ENCODE data around the gene CXCR3.

The CXCR3 gene

DNA sequence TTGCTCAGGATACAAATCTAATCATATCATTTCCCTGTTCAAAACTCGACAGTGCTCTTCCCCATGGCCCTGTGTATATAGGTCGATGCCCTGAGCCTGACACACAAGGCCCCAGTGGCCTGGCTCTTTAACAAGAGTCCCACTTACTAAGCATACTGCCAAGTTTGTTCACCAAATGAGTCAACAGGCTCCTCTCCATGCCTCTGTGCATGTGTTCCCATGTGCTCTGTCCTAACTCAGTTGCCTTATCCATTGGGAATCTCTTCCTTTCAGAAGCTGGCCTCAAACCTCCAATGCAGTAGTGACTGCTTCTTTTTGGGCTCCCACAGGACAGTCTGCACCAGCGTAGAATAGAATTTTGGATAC is 18.9 kb upstream of the CXCR3 start:
- DNase-seq (ENCODE audit: low read depth in 2 of 2, low spot score in 1 of 2), result no peak

DNA sequence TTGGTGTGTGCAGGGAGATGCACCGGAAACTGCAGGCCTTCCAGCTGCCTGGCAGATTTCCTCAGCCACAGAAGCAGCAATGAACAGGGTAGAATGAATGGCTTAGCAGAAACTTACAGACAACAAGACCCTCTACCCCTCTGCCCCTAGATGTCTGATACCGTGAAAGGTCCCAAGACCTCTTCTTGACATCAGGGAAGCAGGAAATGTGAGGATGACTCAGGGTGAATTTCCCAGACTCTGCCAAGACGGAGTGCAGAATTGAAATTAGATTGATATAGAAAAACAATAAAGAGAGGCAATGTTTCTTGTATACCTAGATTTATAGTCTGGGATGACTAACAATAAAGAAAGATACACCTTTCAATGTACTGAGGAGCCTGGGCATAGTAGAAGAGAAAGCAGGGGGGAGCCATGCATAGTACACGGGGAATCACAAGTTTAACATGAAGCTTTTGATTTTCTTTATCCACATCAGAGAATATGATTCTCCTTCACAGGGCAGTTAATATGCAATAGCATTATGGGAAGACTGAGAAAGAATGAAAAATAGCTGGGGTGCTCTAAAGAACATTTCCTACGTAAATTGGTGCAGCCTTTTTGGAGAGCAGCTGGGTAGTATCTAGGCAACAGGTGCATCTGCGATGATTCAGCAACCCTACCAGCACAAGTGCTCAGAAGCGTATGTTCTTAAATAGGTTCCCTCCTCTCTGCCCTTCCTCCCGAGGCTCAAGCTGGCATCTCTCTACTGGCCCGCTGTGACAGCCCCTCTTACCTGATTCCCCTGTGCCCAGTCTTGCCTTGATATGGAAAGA is 18.3 kb upstream of the CXCR3 start:
- no peak for DNase-seq (ENCODE audit: low read depth in 2 of 2, low spot score in 1 of 2)

DNA sequence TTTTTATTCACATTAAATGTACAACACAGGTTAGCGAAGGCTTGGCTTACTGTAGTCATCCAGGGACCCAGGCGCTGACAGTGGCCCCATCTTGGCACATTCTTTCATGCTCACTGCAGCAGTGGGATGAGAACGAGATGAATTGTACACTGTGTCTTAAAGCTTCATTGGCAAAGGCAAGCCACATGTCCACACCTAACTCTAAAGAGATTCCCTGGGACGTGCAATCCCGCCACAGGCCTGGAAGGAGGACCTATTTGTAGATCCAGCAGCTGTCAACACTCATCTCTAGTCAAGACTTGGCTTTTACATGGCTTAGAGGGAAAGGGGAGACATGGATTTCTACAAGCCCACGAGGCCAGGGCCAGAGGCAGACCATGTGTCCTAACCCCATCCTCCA is 16.1 kb upstream of the CXCR3 start:
- DNase-seq (ENCODE audit: low read depth in 2 of 2, low spot score in 1 of 2), result no peak

DNA sequence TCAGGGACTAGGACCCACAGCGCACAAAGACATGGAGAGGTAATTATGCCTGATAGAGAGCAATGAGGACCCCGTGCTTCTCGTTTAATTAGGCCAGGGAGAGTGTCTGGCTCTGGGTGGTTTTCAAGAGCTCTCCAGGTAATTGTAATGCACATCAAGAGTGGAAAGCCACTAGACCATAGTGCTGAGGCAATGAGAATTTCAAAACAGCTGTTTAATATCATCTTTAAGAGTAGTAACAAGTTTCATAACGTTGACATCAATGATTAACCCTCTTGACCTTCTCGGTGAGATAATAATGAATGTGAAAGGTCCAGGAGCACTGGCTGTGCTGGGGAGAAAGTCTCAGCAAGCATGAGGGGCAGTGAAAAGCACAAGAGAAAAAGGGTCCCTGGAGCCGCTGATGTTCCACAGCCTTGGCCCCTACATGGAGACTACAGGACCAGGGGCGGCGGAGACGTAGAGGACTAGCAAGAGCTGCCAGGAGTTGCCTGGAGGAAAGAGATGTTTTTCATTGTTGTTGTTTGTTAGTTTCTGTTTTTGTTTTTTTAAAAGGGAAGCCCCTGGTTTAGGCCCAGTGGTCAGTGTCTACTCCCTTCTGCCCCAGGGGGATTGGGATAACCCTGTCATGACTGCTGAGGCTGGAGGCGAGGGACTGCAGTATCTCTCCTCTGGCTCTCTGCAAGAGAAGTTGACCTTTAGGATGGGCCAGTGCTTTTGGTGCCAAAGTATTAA is 14.8 kb upstream of the CXCR3 start:
- no peak for DNase-seq (ENCODE audit: low read depth in 2 of 2, low spot score in 1 of 2)

DNA sequence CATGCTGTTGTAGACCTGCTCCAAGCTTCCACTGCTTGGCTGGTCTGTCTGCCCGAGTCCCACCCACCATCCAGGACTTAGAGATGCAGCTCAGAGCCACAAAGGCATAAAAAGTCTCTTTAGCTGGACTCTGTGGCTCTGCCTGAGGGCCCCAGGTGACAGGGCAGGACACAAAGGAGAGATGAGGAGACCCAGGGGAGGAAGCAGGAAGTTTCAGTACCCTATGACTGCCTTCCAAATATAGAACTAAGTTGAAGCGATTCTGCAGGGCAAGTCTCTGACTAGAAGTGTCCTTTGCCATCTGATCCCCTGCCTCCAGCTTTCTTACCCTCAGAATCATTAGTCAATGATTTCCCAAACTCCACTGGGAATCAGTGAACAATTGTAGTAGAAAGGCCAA is 11.2 kb upstream of the CXCR3 start:
- no peak for DNase-seq (ENCODE audit: low read depth in 2 of 2, low spot score in 1 of 2)

DNA sequence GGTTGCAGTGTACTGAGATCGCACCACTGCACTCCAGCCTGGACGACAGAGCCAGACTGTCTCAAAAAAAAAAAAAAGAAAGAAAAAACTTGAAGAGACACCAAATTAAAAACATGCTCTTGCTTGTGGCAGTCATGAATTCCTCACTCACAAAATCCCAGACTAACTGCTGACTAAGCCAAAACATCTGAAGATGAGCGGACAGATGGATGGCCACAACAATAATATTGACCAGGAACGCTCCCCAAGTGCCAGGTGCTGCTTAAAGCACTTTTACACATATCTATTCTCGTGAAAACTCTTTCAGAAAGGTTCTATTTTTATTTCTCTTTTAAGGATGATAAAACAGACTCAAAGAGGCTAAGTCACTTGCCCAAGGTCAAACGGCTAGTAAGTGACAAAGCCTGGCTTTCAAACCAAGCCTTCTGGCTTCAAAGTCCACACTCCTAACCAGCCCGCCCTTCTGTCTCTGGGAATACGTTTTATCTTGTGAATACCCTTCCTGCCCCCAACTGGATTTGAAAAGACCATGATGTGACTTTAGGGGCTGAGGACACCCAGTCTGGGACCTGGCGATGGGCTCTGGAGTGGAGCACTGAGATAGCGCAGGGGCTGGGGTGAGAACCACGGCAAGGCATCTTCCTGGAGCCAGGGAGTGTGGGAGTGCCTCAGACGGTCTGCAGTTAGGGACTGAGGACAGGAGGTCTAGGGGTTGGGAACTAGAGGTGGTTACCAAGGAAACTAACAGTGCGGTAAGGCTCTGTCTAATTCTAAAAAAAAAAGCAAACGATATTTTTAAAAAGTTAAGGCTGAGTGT is 9.5 kb upstream of the CXCR3 start:
- no peak for DNase-seq (ENCODE audit: low read depth in 2 of 2, low spot score in 1 of 2)

DNA sequence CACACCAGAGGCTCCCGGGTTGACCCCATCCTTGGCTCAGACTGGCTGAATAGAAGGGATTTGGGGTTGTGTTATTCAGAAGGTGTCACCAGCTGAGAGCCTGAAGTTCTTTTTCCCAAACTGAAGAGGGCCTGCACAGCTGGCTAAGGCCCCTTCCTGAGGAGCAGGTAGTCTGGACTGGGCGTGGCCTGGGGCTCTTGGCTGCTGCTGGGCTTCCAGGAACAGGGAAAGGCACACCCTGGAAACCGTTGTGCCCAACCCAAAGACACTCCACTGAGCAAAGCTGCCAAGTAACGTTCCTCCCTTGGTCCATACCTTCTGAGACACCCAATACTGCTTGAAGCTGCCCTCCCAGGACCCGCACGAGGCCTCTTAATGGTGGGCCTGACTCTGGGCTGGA is 8.3 kb upstream of the CXCR3 start:
- no peak for DNase-seq (ENCODE audit: low read depth in 2 of 2, low spot score in 1 of 2)

DNA sequence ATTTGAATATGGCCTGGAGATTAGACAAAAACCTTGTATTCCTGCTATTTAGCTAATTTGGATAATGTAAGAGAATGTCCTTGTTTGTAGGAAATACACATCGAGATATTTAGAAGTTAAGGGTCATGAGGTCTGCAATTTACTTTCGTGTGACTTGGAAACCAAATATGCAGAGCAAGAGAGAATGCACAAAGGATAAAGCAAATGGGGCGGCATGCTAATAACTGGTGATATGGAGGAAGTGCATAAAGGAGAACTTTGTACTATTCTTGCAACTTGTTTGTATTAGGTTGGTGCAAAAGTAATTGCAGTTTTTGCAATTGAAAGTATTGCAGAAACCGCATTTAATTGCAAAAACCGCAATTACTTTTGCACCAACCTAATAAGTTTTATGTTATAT is 7.2 kb upstream of the CXCR3 start:
- no peak for DNase-seq (ENCODE audit: low read depth in 2 of 2, low spot score in 1 of 2)

DNA sequence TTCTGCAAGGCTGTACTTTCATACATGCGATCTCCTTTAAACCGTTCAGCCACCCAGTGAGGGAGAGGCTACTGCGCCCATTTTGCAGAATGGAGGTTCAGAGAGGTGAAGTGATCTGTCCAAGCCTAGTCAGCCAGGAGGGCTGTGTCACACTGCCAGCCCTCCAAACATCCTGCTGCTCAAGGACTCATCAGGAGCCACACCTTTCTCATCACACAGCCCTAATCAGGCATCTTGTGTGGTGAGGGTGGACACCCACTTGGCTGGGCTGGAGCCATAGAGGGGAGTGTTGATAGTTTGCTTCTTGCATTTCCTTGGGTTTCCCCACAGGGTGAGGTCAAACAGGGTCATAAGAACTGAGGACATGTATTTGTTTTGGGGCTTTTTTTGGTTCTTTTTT is 5.4 kb upstream of the CXCR3 start:
- no peak for DNase-seq (ENCODE audit: low read depth in 2 of 2, low spot score in 1 of 2)

DNA sequence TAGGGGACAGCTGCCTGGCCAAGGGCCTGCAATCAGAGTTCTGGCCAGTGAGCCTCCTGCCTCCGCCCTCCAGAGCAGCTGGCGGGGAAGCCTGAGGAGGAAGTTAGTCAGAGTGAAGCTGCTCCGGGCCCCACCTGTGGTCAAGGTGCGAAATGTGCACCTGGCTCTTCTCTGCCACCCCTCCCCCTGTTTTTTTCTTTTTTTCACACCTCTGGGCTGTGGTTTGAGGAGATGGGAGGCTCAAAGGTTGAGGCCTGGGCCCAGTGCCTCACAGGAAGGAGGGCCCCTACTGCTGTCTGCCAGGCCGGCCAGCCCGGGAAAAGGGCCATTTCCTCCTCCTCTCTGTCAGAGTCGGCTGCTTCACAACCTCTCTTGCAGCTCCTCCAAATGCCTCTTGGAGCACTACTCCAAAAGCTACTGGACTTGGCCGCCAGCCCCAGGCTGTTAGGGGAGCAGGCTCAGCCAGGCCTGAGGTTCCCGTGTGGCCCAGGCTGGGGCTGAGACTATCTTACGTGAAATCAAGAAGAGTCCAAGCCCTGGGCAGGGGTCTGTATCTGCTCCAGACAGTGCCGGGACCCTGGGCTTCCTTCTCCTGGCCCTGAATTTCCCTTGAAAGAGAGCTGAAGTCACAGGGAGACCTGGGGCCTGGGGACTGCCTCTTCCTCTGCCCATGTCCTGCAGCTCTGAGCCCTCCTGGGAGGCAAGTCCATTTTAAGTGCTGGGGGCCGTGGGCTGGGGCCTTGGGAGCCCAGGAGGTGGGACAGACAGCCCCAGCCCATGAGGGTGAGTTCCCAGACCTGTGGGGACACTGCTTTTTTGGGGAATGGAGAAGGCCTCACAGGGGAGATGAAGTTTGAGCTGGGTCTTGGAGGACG is 4.5 kb upstream of the CXCR3 start:
- peak in 1 of 2 donors; percentile 26 for DNase-seq (ENCODE audit: low read depth in 2 of 2, low spot score in 1 of 2)

DNA sequence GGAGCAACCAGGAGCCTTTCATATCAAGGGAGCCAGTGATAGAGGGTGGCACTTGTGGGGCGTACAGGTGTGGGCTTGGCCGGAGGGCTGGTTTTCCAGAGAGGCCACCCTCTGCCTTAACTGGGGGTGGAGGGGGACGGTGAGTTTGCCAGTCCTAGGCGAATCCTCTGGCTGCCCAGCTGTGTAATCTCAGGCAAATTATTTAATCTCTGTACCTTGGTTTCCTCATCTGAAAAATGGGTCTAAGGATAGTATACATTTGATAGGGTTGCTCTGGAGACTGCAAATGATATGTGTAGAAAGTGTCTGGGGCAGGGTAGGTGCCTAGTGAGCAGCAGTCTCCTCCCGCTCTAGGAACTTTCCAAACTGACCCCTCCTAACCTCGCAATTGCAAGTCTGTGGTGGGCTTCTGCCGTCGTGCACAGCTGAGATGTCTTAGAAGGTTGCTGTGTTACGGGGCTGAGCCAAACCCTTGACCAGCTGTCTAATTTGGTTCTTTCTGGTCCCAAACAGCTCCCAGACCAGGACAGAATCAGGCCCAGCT is 3.8 kb upstream of the CXCR3 start:
- DNase-seq (ENCODE audit: low read depth in 2 of 2, low spot score in 1 of 2), result no peak

DNA sequence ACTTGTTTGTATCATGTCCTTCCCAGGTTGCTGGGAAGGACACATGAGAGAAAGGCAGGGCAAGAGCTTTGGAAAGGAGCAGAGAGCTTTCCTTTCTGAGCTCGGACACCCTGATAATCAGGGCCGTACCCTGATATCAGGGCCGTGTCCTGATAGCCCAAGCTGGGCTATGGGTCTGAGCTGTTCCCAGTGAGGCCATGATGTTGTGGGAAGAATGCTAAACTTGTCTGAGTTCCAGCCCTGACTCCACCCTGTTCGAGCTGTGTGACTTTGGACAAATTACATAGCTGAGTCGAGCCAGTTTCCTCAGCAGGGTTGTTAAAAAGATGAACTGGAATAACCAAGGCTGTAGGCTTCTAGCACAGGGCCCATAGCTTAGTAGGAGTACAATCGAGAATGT is 3.3 kb upstream of the CXCR3 start:
- no peak for DNase-seq (ENCODE audit: low read depth in 2 of 2, low spot score in 1 of 2)

DNA sequence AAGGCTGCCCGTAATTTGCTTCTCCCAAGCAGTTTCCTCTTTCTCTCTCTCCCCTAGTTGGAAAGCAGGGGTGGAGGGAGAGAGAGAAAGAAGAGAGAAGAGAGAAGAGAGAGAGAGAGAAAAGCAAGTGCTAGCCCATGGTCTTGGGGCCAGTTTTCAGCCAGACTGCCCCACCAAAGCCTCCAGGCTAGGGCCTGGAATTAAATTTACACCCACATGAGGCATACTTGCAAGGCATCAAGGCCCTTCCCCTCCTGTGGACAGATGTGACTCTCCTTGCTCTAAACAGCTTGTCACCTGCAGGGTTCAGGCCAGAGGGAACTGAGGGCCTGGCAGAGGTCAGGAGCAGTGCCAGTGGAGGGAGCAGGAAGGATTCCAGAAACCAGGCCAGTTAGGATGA is 1.7 kb upstream of the CXCR3 start:
- no peak for DNase-seq (ENCODE audit: low read depth in 2 of 2, low spot score in 1 of 2)

DNA sequence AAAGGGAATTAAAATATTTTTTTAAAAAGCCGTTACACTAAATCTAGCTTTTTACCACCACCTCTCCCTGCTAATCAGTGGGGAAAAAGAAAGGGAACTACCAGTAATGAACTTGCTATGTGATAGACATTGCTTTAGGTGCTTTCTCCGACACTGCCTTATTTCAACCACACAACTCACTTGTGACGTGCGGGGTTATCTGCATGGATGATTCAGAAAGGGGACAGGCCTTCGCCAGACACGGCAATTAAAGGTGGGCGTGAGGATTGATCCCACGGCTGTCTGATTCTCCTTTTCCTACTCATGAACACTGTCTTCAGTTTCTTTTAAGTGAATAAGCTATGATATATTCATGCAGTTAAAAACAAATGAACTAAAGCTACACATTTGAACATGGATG is 882 bp upstream of the CXCR3 start:
- DNase-seq (ENCODE audit: low read depth in 2 of 2, low spot score in 1 of 2), result peak in 1 of 2 donors; percentile 17

DNA sequence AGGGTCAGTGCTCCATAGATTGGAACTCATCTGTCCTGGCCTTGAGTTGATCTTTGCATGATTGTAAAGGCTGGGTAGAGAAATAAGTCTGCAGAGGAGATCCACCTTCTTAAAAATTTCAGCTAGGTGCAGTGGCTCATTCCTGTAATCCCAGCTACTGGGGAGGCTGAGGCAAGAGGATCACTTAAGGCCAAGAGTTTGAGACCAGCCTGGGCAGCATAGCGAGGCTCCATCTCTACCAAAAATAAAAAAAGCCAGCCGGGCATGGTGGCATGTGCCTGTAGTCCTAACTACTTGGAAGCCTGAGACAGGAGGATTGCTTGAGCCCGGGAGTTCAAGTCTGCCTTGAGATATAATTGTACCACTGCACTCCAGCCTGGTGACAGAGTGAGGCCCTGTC is 476 bp upstream of the CXCR3 start:
- DNase-seq (ENCODE audit: low read depth in 2 of 2, low spot score in 1 of 2), result no peak

DNA sequence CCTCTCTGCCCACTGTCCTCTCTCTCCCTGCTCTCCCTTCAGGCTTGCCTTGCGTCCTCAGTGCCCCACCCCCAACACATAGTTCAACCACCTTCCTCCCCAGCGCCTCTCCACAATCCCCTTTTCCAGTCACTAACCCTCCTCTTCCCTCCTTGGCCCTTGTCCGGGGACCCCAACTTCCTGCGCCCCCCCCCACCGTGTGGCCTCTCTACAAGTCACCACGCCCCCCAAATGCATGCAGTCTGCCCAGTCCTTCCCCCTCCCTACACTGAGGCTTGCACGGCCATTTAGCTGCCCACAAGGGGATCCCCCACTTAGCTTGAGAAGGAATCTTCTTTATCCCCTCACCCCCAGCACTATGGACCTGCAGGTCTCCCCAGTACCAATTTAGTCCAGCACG is 569 bp downstream of the CXCR3 start:
- DNase-seq (ENCODE audit: low read depth in 2 of 2, low spot score in 1 of 2), result no peak

DNA sequence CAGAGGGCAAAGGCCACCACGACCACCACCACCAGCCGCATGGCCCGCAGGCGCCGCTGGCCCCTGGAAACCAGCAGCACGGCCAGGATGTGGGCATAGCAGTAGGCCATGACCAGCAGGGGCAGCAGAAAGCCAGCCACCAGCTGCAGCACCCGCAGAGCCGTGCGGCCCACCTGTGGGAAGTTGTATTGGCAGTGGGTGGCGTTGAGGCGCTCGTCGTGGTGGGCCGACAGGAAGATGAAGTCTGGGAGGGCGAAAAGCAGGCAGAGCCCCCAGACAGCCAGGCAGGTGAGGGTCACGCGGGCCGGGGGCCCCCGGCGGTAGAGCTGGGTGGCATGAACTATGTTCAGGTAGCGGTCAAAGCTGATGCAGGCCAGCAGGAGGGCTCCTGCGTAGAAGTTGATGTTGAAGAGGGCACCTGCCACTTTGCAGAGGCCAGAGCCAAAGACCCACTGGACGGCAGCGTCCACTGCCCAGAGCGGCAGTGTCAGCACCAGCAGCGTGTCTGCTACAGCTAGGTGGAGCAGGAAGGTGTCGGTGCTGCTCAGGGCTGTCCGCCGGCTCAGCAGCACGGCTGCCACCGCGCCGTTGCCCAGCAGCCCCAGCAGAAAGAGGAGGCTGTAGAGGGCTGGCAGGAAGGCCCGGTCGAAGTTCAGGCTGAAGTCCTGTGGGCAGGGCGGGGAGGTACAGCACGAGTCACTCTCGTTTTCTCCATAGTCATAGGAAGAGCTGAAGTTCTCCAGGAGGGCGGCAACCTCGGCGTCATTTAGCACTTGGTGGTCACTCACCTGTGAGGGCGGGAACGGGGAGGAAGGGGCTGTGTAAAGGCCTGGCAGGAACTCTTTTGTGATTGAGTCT is 1.4 kb downstream of the CXCR3 start:
- DNase-seq (ENCODE audit: low read depth in 2 of 2, low spot score in 1 of 2), result no peak

DNA sequence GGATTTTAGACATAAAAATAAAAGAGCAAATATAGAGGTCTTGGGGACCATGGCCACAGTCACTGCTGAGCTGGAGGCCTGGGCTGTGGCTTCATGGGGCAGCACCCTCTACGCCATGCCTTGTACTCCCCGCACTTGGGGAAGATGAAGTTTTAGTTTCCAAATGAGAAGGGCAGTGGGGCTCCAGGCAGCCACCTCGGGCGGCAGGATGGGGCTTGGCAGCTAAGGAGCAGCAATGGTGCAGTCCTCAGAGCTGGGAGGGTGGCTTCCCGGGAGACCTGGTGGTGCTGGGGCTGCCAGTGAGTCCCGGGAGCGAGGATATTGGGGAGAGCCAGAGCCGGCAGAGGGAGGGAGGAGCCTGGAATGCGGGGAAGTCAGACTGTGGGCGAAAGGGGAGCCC is 2.4 kb downstream of the CXCR3 start:
- DNase-seq (ENCODE audit: low read depth in 2 of 2, low spot score in 1 of 2), result no peak

DNA sequence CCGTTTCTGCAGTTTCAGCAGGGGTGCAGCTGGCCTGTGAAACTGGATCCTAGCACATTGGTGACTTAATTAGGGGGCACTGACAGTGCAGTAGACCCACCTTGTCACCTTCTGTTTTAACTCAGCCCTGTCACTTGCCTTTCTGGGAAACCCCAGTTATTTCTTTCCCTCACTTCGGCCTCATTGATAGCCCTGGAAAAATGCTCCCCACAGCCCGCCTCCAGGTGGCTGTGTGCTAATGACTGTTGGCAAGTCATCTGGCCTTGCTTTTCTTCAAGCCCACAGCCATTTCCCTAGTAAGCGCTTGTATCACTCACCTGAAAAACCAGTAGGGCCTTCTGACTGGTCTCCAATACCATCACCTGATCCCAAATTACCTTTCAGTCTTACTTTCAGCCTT is 3.3 kb downstream of the CXCR3 start:
- DNase-seq (ENCODE audit: low read depth in 2 of 2, low spot score in 1 of 2), result no peak

DNA sequence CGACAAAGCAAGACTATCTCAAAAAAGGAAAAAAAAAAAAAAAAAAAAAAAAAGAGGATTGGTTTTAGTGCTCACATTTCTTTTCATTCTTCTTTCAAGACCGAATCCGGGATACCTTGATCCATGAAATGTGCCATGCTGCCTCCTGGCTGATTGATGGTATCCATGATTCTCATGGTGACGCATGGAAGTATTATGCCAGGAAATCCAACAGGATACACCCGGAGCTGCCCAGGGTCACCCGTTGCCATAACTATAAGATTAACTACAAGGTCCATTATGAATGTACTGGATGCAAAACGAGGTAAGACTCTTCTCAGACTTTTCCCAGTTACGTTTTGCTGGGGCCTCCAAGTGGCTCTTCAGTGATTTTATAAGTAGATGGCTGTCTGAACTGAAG is 6.1 kb downstream of the CXCR3 start:
- DNase-seq (ENCODE audit: low read depth in 2 of 2, low spot score in 1 of 2), result no peak
